ENCODE data around the gene STK25.

DNA sequence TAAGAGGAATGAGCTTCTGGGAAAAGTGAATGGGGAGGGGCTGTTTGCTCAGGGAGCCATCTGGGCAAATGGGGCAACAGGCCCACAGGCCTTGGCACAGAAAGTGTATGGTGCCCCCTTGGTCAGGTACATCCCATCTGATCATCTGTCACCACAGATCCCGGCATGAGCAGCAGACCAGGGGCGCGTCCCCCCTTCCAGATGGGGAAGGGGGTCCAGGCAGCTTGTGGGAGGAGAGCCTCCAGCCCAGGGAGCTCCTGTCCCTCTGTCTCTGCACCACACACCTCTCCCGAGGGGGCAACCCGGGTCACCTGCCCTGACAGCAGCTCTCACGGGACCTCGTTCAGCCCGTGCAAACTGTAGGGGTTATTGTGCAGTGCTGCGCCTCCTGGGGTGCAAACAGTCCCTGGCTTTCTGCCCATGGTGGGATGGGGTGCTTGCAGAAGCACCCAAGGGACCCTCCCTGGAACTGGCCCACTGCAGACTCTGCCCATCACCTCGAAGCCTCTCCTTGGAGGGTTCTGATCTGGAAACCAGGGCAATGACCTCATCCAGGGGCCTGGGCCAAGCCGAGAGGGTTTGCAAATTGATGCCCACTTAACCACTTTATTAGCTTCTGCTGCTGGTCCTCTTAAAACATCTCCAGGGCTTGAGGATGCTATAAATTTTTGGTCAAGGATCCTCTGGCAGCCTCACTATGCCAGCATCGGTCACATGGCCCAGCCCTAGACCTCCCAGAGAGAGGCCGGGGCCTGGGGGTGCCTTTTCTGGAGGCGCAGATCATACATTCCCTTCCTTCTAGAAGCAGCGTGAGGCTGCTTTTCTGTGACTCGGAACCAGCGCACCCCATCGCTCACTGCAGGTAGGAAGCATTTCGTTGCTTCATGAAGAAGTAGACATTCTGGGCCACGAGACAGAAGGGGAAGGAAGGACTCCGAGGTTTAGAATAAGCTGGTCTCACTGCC is 42.5 kb upstream of the STK25 start:
- TF ChIP-seq CTCF (IDR thresholded peaks at IDR 0.05), result no peak
- TF ChIP-seq POLR2A (IDR thresholded peaks at IDR 0.05), result no peak
- TF ChIP-seq POLR2AphosphoS5 (IDR thresholded peaks at IDR 0.05; ENCODE audit: insufficient read depth in 1 of 2, low read depth in 1 of 2), result no peak

Measured in vagina (tissue), 2 donors.